Epithelial cell of prostate (primary cell): ENCODE results near the gene MPP1.
A peak's percentile ranks its signal among the peaks of the same experiment; 100 is the strongest.

ENCODE experiments used
- DNase-seq: peaks from one replicate; pipeline ENCODE4 v3.0.0-alpha.2; 2011; ENCODE audit warnings: low read depth, low spot score
- H3K27ac ChIP-seq: fragments of 450-650 bp; 2 replicates; pipeline ENCODE4 v1.5.1; 2017; ENCODE audit warnings: mild to moderate bottlenecking

Gene MPP1

GRCh38 chrX:154780968-154781367 lies 24.3 kb downstream of the MPP1 start:
- DNase-seq = no peak
- H3K27ac ChIP-seq = no peak overlapping the region

- no peak overlapping the region for H3K27ac ChIP-seq
- no peak for DNase-seq
Measured at GRCh38 chrX:154779261-154779660, 26.0 kb downstream of the MPP1 start.

- H3K27ac ChIP-seq = no peak overlapping the region
- no peak for DNase-seq
Measured at GRCh38 chrX:154776753-154777152, 28.5 kb downstream of the MPP1 start.

GRCh38 chrX:154775419-154776349 lies 29.6 kb downstream of the MPP1 start:
- no peak overlapping the region for H3K27ac ChIP-seq
- DNase-seq = peak; percentile 1

- DNase-seq = no peak
- H3K27ac ChIP-seq = no peak overlapping the region
Measured at GRCh38 chrX:154774622-154775021, 30.7 kb downstream of the MPP1 start.

- DNase-seq = peak; percentile 72
- H3K27ac ChIP-seq = peak within 1 kb of the TSS; percentile 66
Measured at GRCh38 chrX:154762537-154763296, 42.6 kb downstream of the MPP1 start, which contains the start of gene DKC1. Gene DKC1 (plus strand): TSS chrX:154762864. CDS start chrX:154762966, 102 bp downstream.

- H3K27ac ChIP-seq = peak overlapping the region; percentile 66
- no peak for DNase-seq
Measured at GRCh38 chrX:154761977-154762536, 43.2 kb downstream of the MPP1 start.

GRCh38 chrX:154758696-154759095 lies 46.6 kb downstream of the MPP1 start:
- DNase-seq = no peak
- no peak overlapping the region for H3K27ac ChIP-seq

- H3K27ac ChIP-seq = no peak overlapping the region
- no peak for DNase-seq
Measured at GRCh38 chrX:154751669-154752271, 53.5 kb downstream of the MPP1 start.

GRCh38 chrX:154751203-154751668 lies 54.0 kb downstream of the MPP1 start:
- H3K27ac ChIP-seq = no peak overlapping the region

GRCh38 chrX:154750301-154751202 lies 54.7 kb downstream of the MPP1 start, which contains the start of gene GAB3:
Gene GAB3 (minus strand): TSS chrX:154751077. CDS start chrX:154751025, 52 bp downstream.
- H3K27ac ChIP-seq = no peak within 1 kb of the TSS
- DNase-seq = no peak

More at GRCh38 chrX:154751203-154751668, 54.0 kb downstream of the MPP1 start:
- no peak for DNase-seq

- no peak for DNase-seq
- no peak overlapping the region for H3K27ac ChIP-seq
Measured at GRCh38 chrX:154749856-154750255, 55.4 kb downstream of the MPP1 start.

- no peak for DNase-seq
- H3K27ac ChIP-seq = no peak overlapping the region
Measured at GRCh38 chrX:154748712-154749339, 56.5 kb downstream of the MPP1 start.

GRCh38 chrX:154742613-154743012 lies 62.7 kb downstream of the MPP1 start:
- no peak for DNase-seq
- no peak overlapping the region for H3K27ac ChIP-seq

- no peak overlapping the region for H3K27ac ChIP-seq
- no peak for DNase-seq
Measured at GRCh38 chrX:154739952-154740465, 65.3 kb downstream of the MPP1 start.

- no peak for DNase-seq
Measured at GRCh38 chrX:154738011-154738738, 67.1 kb downstream of the MPP1 start.

GRCh38 chrX:154737136-154737535 lies 68.1 kb downstream of the MPP1 start:
- peak overlapping the region; percentile 54 for H3K27ac ChIP-seq
- no peak for DNase-seq

More at GRCh38 chrX:154738011-154738738, 67.1 kb downstream of the MPP1 start:
- H3K27ac ChIP-seq = peak overlapping the region; percentile 54
